Lung (tissue), 12 donors: ENCODE results near the gene MPZL1. TPM values are rescaled to one million over a fixed set of nuclear protein-coding genes. Genes with fewer than 3 reads are reported as not detected.

Source experiments
- ATAC-seq: fragments of 200-7000 bp; cut with Tn5 transposase; one replicate; pipeline ENCODE4 v1.9.1; 2020; ENCODE audit warnings: moderate number of reproducible peaks; ENCODE audit not compliant: insufficient read depth, low FRiP score
- DNase-seq, 3 donors: peaks; one replicate each; pipeline ENCODE4 v3.0.0-alpha.2; 2013 to 2017
- H3K27ac ChIP-seq, 2 donors: one replicate each; pipeline ENCODE4 v1.5.1; 2013; ENCODE audit warnings: mild to moderate bottlenecking in 2 of 2, moderate library complexity in 2 of 2, control low read depth in 1 of 2, inconsistent platforms in 1 of 2, low read depth in 1 of 2, low read length in 1 of 2
- H3K27me3 ChIP-seq, 3 donors: one replicate each; pipeline ENCODE4 v1.5.1; 2013; ENCODE audit warnings: low read length in 2 of 3; ENCODE audit not compliant: control insufficient read depth in 3 of 3, insufficient read depth in 3 of 3
- H3K36me3 ChIP-seq, 4 donors: one replicate each; pipeline ENCODE4 v1.5.1; 2013; ENCODE audit warnings: low read length in 4 of 4, mild to moderate bottlenecking in 1 of 4, moderate library complexity in 1 of 4; ENCODE audit not compliant: control insufficient read depth in 4 of 4, insufficient read depth in 4 of 4
- H3K4me1 ChIP-seq, 5 donors: one replicate each; pipeline ENCODE4 v1.5.1; 2013; ENCODE audit warnings: low read length in 5 of 5, mild to moderate bottlenecking in 2 of 5, moderate library complexity in 1 of 5; ENCODE audit not compliant: control insufficient read depth in 5 of 5, insufficient read depth in 5 of 5
- H3K4me3 ChIP-seq: one replicate; pipeline ENCODE4 v1.5.1; 2013; ENCODE audit warnings: mild to moderate bottlenecking, control low read depth, moderate library complexity
- H3K9ac ChIP-seq, 2 donors: one replicate each; pipeline ENCODE4 v1.5.1; 2013; ENCODE audit warnings: low read length in 2 of 2, control low read depth in 1 of 2; ENCODE audit not compliant: insufficient read depth in 1 of 2
- H3K9me3 ChIP-seq, 4 donors: one replicate each; pipeline ENCODE4 v1.5.1; 2013; ENCODE audit warnings: low read length in 3 of 4, mild to moderate bottlenecking in 1 of 4, moderate library complexity in 1 of 4; ENCODE audit not compliant: control insufficient read depth in 4 of 4, insufficient read depth in 3 of 4
- CTCF ChIP-seq: IDR thresholded peaks from 2 replicates; pipeline ENCODE4 v1.5.1; 2012; ENCODE audit warnings: mild to moderate bottlenecking; ENCODE audit errors: control extremely low read depth, extremely low read depth
- WGBS, 2 donors: extraction: QIAGEN DNeasy Blood & Tissue Kit; methylation state at CpG; one replicate each; pipeline ENCODE4 v1.1.7; 2013; 5-methylcytosine and 5-hydroxymethylcytosine counted together
- polyA plus RNA-seq, 2 donors: library from polyadenylated mRNA; stranded (reverse); fragments of 200-250 nt; gene quantifications; one replicate each; pipeline ENCODE4 v1.2.1, GENCODE V29; 2013
- total RNA-seq, 2 donors: library from RNA; depleted of rRNA in 1 of 2; stranded (reverse); fragments of >200 nt in 1 of 2; gene quantifications; one replicate each; pipeline ENCODE4 v1.2.1, GENCODE V29; 2014 to 2021
- donor health status: control.
- donor health status: control.
- donor health status: Bipolar disorder and iron deficiency.
- donor health status: healthy.
- donor health status: DM: yes; HTN: yes; CAD: no.

The MPZL1 gene
- total and polyA plus RNA-seq, 4 donors = 25.3 to 116 (median 77.0) TPM

- DNase-seq (no peak), ATAC-seq (no peak)
- Histone ChIP-seq H3K9ac (no peak overlapping the region), H3K4me1 (peaks cover 0 to 12% (median 0%) of the 10 kb centered on the region in 5 donors), H3K9me3 (no peaks in the 10 kb centered on the region), H3K4me3 (no peak overlapping the region), H3K27ac (no peak overlapping the region), H3K27me3 (no peaks in the 10 kb centered on the region), H3K36me3 (no peaks in the 10 kb centered on the region)
- TF ChIP-seq CTCF = no peak
- WGBS, 2 donors = 85 to 92% methylated on average over 5 of the region's 5 CpGs
Observed at GRCh38 chr1:167746013-167746672, 24.4 kb downstream of the MPZL1 start.

GRCh38 chr1:167746988-167747655 lies 25.3 kb downstream of the MPZL1 start:
- Histone ChIP-seq H3K9ac (no peak overlapping the region), H3K9me3 (no peaks in the 10 kb centered on the region), H3K4me1 (peaks cover 0 to 12% (median under 1%) of the 10 kb centered on the region in 5 donors), H3K4me3 (no peak overlapping the region), H3K27ac (no peak overlapping the region), H3K36me3 (no peaks in the 10 kb centered on the region), H3K27me3 (no peaks in the 10 kb centered on the region)
- ATAC-seq = no peak
- WGBS, 2 donors = 71 to 90% methylated on average over 7 of the region's 7 CpGs
- no peak for TF ChIP-seq CTCF
- DNase-seq = no peak

GRCh38 chr1:167747988-167748387 lies 26.2 kb downstream of the MPZL1 start:
- H3K4me1 ChIP-seq = peaks cover 0 to 12% (median 3%) of the 10 kb centered on the region in 5 donors
- no peaks in the 10 kb centered on the region for H3K9me3 ChIP-seq
- H3K27me3 ChIP-seq = no peaks in the 10 kb centered on the region
- H3K36me3 ChIP-seq = no peaks in the 10 kb centered on the region
- no peak overlapping the region for H3K9ac ChIP-seq
- WGBS, 2 donors = 97 to 99% methylated on average over 1 of the region's 1 CpG
- DNase-seq = no peak
- H3K27ac ChIP-seq = no peak overlapping the region
- ATAC-seq = no peak
- H3K4me3 ChIP-seq = no peak overlapping the region
- no peak for TF ChIP-seq CTCF
